ENCODE results near the gene HBA2. TPM values are rescaled to one million over a fixed set of nuclear protein-coding genes. Genes with fewer than 3 reads are reported as not detected.

The HBA2 gene
- total and polyA plus RNA-seq, 2 experiments from 2014 or later: 1.9 to 7.8 TPM

DNA sequence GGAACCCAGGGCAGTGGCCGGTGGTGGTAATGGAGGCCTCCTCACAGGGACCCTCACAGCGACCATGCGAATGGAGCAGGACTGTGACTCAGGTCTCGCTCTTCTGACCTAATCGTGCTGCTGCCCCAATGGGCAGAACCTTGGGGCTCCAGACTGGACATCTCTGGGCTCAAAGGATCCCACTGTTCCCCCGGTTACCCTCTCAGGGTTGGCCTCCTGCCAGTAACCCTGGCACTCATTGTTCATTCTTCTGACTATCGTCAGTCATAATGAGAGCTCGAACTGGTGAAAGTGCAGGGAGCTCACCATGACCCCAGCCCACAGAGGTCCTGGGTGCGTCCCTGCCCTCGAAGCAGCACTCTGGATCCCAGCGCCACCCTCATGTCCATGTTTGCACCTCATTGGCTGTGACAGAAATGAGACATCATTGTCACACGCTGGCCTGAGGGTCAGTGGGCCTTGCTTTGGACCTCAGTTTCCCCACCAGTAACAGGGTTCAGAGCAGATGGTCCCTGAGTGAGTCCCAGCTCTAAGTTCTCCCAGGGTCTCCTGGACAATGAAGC, 30.2 kb upstream of the HBA2 start (continued):
- no peak for TF ChIP-seq ZNF462 (CRISPR knock-in tag; IDR thresholded peaks at IDR 0.05)
- TF ChIP-seq, protein P1, sequence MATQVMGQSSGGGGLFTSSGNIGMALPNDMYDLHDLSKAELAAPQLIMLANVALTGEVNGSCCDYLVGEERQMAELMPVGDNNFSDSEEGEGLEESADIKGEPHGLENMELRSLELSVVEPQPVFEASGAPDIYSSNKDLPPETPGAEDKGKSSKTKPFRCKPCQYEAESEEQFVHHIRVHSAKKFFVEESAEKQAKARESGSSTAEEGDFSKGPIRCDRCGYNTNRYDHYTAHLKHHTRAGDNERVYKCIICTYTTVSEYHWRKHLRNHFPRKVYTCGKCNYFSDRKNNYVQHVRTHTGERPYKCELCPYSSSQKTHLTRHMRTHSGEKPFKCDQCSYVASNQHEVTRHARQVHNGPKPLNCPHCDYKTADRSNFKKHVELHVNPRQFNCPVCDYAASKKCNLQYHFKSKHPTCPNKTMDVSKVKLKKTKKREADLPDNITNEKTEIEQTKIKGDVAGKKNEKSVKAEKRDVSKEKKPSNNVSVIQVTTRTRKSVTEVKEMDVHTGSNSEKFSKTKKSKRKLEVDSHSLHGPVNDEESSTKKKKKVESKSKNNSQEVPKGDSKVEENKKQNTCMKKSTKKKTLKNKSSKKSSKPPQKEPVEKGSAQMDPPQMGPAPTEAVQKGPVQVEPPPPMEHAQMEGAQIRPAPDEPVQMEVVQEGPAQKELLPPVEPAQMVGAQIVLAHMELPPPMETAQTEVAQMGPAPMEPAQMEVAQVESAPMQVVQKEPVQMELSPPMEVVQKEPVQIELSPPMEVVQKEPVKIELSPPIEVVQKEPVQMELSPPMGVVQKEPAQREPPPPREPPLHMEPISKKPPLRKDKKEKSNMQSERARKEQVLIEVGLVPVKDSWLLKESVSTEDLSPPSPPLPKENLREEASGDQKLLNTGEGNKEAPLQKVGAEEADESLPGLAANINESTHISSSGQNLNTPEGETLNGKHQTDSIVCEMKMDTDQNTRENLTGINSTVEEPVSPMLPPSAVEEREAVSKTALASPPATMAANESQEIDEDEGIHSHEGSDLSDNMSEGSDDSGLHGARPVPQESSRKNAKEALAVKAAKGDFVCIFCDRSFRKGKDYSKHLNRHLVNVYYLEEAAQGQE (IDR thresholded peaks at IDR 0.05; ENCODE audit: unreplicated experiment): no peak
- no peak for TF ChIP-seq ZNF114 (CRISPR knock-in tag; IDR thresholded peaks at IDR 0.05)
- no peak for TF ChIP-seq CTCF (conservative IDR thresholded peaks at IDR 0.05; ENCODE audit: low read depth in 2 of 2)
- no peak for TF ChIP-seq CREB1 (CRISPR knock-in tag; IDR thresholded peaks at IDR 0.05; ENCODE audit: low read depth)
- TF ChIP-seq NANOG (IDR thresholded peaks at IDR 0.05; ENCODE audit: borderline replicate concordance): no peak
- TF ChIP-seq JUNB (IDR thresholded peaks at IDR 0.05; ENCODE audit: unreplicated experiment): no peak
